Neural cell (in vitro differentiated cells): ENCODE data around the gene AHRR. TPM values are rescaled to one million over a fixed set of nuclear protein-coding genes. Genes with fewer than 3 reads are reported as not detected.

ENCODE experiments used
- H2AFZ ChIP-seq: fragments of 200-600, 300-800 bp; sonication (generic), shearing (Covaris generic); 2 replicates; pipeline ENCODE4 v1.6.0; 2014; ENCODE audit warnings: low read depth, mild to moderate bottlenecking, antibody characterized with exemption, low read length, moderate library complexity
- H3F3A ChIP-seq: fragments of 200-600 bp; shearing (Covaris generic); 2 replicates; pipeline ENCODE4 v1.6.1; 2016; ENCODE audit warnings: mild to moderate bottlenecking, moderate library complexity, mixed read lengths, antibody characterized with exemption, low read length; ENCODE audit not compliant: insufficient read depth, poor library complexity, severe bottlenecking
- H3K27ac ChIP-seq: fragments of 200-600, 300-800 bp; sonication (generic), shearing (Covaris generic); 2 replicates; pipeline ENCODE4 v1.5.1; 2014; ENCODE audit warnings: mild to moderate bottlenecking, low read length, moderate library complexity
- H3K27me3 ChIP-seq: fragments of 300-800, 200-600 bp; sonication (generic), shearing (Covaris generic); 2 replicates; pipeline ENCODE4 v1.6.0; 2014; ENCODE audit warnings: mild to moderate bottlenecking, low read depth, low read length, moderate library complexity; ENCODE audit not compliant: insufficient read depth
- H3K36me3 ChIP-seq: fragments of 300-800, 200-600 bp; sonication (generic), shearing (Covaris generic); 2 replicates; pipeline ENCODE4 v1.5.1; 2014; ENCODE audit warnings: mild to moderate bottlenecking, antibody characterized with exemption, low read length, moderate library complexity; ENCODE audit not compliant: insufficient read depth
- H3K4me2 ChIP-seq: fragments of 300-800, 200-600 bp; sonication (generic), shearing (Covaris generic); 2 replicates; pipeline ENCODE4 v1.6.0; 2014; ENCODE audit warnings: mild to moderate bottlenecking, low read length
- H3K4me3 ChIP-seq: fragments of 300-800, 200-600 bp; sonication (generic), shearing (Covaris generic); 2 replicates; pipeline ENCODE4 v1.5.1; 2014; ENCODE audit warnings: mild to moderate bottlenecking, low read length, moderate library complexity
- H3K79me2 ChIP-seq: fragments of 200-600 bp; shearing (Covaris generic); replicated peaks from 2 replicates; pipeline ENCODE4 v1.6.0; 2014; ENCODE audit warnings: mild to moderate bottlenecking, low read length, moderate library complexity; ENCODE audit not compliant: insufficient read depth
- H3K9ac ChIP-seq: fragments of 300-800, 200-600 bp; sonication (generic), shearing (Covaris generic); 2 replicates; pipeline ENCODE4 v1.6.1; 2016; ENCODE audit warnings: mild to moderate bottlenecking, low read length, mixed read lengths
- H3K9me2 ChIP-seq: fragments of 200-600 bp; shearing (Covaris generic); 2 replicates; pipeline ENCODE4 v1.6.1; 2016; ENCODE audit warnings: mild to moderate bottlenecking, low read length, mixed read lengths; ENCODE audit not compliant: insufficient read depth
- H3K9me3 ChIP-seq: fragments of 200-600, 300-800 bp; sonication (generic), shearing (Covaris generic); 2 replicates; pipeline ENCODE4 v1.6.1; 2016; ENCODE audit warnings: mild to moderate bottlenecking, mixed run types, low read length, moderate library complexity, mixed read lengths
- H4K20me1 ChIP-seq: fragments of 200-600 bp; shearing (Covaris generic); 2 replicates; pipeline ENCODE4 v1.6.1; 2016; ENCODE audit warnings: mild to moderate bottlenecking, mixed run types; ENCODE audit not compliant: insufficient read depth
- EP300 ChIP-seq: fragments of 450-650 bp; conservative IDR thresholded peaks from 2 replicates; pipeline ENCODE4 v1.6.1; 2014; ENCODE audit warnings: antibody characterized with exemption, mild to moderate bottlenecking, moderate library complexity; ENCODE audit not compliant: poor library complexity, severe bottlenecking
- EZH2 ChIP-seq: fragments of 200-600, 300-800 bp; shearing (Covaris generic), sonication (generic); IDR thresholded peaks from 2 replicates; pipeline ENCODE4 v1.6.1; 2014; ENCODE audit warnings: antibody characterized with exemption, low read length, borderline replicate concordance, mild to moderate bottlenecking; ENCODE audit not compliant: insufficient read depth, poor library complexity, severe bottlenecking
- MXI1 ChIP-seq: fragments of 450-650 bp; conservative IDR thresholded peaks from 2 replicates; pipeline ENCODE4 v1.6.1; 2014; ENCODE audit warnings: antibody characterized with exemption, mild to moderate bottlenecking; ENCODE audit not compliant: poor library complexity, severe bottlenecking
- POLR2AphosphoS5 ChIP-seq: IDR thresholded peaks from 2 replicates; pipeline ENCODE4 v1.6.1; 2012
- RAD21 ChIP-seq: fragments of 450-650 bp; conservative IDR thresholded peaks from 2 replicates; pipeline ENCODE4 v1.6.1; 2014; ENCODE audit warnings: antibody characterized with exemption, mild to moderate bottlenecking, moderate library complexity
- SMC3 ChIP-seq: fragments of 450-650 bp; conservative IDR thresholded peaks from 2 replicates; pipeline ENCODE4 v1.6.1; 2014; ENCODE audit warnings: antibody characterized with exemption, mild to moderate bottlenecking, moderate library complexity; ENCODE audit not compliant: poor library complexity
- TAF1 ChIP-seq: IDR thresholded peaks from 2 replicates; pipeline ENCODE4 v1.6.1; 2012; ENCODE audit warnings: low read depth
- polyA plus RNA-seq: library from polyadenylated mRNA; depleted of rRNA; stranded (reverse); fragments of >200 nt; gene quantifications from 2 replicates; pipeline ENCODE4 v1.2.3, GENCODE V29; 2014
- TF ChIP-seq, protein P1 (sequence below): fragments of 450-650 bp; IDR thresholded peaks from 2 replicates; pipeline ENCODE4 v1.5.1; 2014; ENCODE audit warnings: antibody characterized with exemption, mild to moderate bottlenecking, moderate library complexity; ENCODE audit not compliant: poor library complexity, severe bottlenecking
- TF ChIP-seq, protein P2 (sequence below): IDR thresholded peaks from 2 replicates; pipeline ENCODE4 v1.6.1; 2012; ENCODE audit warnings: borderline replicate concordance

Gene AHRR
- polyA plus RNA-seq, 1 donor from 2014 or later: 0.26 TPM

- Histone ChIP-seq H3K36me3 (no peaks in the 10 kb centered on the region), H3K27ac (no peak overlapping the region), H3K4me2 (no peak overlapping the region), H3K9me2 (no peaks in the 10 kb centered on the region), H3K27me3 (no peaks in the 10 kb centered on the region), H3K9ac (no peak overlapping the region), H2AFZ (no peak overlapping the region), H4K20me1 (no peaks in the 10 kb centered on the region), H3K4me3 (no peak overlapping the region), H3K79me2 (no peaks in the 10 kb centered on the region), H3F3A (no peaks in the 10 kb centered on the region), H3K9me3 (no peaks in the 10 kb centered on the region)
- TF ChIP-seq, protein P1, sequence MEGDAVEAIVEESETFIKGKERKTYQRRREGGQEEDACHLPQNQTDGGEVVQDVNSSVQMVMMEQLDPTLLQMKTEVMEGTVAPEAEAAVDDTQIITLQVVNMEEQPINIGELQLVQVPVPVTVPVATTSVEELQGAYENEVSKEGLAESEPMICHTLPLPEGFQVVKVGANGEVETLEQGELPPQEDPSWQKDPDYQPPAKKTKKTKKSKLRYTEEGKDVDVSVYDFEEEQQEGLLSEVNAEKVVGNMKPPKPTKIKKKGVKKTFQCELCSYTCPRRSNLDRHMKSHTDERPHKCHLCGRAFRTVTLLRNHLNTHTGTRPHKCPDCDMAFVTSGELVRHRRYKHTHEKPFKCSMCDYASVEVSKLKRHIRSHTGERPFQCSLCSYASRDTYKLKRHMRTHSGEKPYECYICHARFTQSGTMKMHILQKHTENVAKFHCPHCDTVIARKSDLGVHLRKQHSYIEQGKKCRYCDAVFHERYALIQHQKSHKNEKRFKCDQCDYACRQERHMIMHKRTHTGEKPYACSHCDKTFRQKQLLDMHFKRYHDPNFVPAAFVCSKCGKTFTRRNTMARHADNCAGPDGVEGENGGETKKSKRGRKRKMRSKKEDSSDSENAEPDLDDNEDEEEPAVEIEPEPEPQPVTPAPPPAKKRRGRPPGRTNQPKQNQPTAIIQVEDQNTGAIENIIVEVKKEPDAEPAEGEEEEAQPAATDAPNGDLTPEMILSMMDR: no peak
- TF ChIP-seq, protein P2, sequence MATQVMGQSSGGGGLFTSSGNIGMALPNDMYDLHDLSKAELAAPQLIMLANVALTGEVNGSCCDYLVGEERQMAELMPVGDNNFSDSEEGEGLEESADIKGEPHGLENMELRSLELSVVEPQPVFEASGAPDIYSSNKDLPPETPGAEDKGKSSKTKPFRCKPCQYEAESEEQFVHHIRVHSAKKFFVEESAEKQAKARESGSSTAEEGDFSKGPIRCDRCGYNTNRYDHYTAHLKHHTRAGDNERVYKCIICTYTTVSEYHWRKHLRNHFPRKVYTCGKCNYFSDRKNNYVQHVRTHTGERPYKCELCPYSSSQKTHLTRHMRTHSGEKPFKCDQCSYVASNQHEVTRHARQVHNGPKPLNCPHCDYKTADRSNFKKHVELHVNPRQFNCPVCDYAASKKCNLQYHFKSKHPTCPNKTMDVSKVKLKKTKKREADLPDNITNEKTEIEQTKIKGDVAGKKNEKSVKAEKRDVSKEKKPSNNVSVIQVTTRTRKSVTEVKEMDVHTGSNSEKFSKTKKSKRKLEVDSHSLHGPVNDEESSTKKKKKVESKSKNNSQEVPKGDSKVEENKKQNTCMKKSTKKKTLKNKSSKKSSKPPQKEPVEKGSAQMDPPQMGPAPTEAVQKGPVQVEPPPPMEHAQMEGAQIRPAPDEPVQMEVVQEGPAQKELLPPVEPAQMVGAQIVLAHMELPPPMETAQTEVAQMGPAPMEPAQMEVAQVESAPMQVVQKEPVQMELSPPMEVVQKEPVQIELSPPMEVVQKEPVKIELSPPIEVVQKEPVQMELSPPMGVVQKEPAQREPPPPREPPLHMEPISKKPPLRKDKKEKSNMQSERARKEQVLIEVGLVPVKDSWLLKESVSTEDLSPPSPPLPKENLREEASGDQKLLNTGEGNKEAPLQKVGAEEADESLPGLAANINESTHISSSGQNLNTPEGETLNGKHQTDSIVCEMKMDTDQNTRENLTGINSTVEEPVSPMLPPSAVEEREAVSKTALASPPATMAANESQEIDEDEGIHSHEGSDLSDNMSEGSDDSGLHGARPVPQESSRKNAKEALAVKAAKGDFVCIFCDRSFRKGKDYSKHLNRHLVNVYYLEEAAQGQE: no peak
- TF ChIP-seq EP300: no peak
- TF ChIP-seq EZH2: no peak
- TF ChIP-seq TAF1: no peak
- no peak for TF ChIP-seq MXI1
- TF ChIP-seq POLR2AphosphoS5: no peak
- no peak for TF ChIP-seq RAD21
- no peak for TF ChIP-seq SMC3
Observed at GRCh38 chr5:415928-416635, 94.6 kb downstream of the AHRR start.

GRCh38 chr5:416636-416960, 95.1 kb downstream of the AHRR start:
- no peak for TF ChIP-seq POLR2AphosphoS5
- TF ChIP-seq SMC3: no peak
- Histone ChIP-seq H4K20me1 (no peaks in the 10 kb centered on the region), H3K36me3 (no peaks in the 10 kb centered on the region), H3K27ac (no peak overlapping the region), H2AFZ (no peak overlapping the region), H3K27me3 (no peaks in the 10 kb centered on the region), H3K4me3 (no peak overlapping the region), H3F3A (no peaks in the 10 kb centered on the region), H3K9me2 (no peaks in the 10 kb centered on the region), H3K9ac (no peak overlapping the region), H3K79me2 (no peaks in the 10 kb centered on the region), H3K9me3 (no peaks in the 10 kb centered on the region), H3K4me2 (no peak overlapping the region)
